GM18511 (cell line): ENCODE results near the gene PARP12.
"Not testable (repeated sequence)": the region's sequence is repeated elsewhere in the genome, so short reads cannot be mapped to it uniquely, and the experiment has no call there.

Source experiments
- ATAC-seq: cut with Tn5 transposase; IDR thresholded peaks from one replicate; pipeline ENCODE4 v1.9.1; 2021; ENCODE audit warnings: mild to moderate bottlenecking, moderate library complexity; ENCODE audit not compliant: unreplicated experiment

Gene PARP12, protein sequence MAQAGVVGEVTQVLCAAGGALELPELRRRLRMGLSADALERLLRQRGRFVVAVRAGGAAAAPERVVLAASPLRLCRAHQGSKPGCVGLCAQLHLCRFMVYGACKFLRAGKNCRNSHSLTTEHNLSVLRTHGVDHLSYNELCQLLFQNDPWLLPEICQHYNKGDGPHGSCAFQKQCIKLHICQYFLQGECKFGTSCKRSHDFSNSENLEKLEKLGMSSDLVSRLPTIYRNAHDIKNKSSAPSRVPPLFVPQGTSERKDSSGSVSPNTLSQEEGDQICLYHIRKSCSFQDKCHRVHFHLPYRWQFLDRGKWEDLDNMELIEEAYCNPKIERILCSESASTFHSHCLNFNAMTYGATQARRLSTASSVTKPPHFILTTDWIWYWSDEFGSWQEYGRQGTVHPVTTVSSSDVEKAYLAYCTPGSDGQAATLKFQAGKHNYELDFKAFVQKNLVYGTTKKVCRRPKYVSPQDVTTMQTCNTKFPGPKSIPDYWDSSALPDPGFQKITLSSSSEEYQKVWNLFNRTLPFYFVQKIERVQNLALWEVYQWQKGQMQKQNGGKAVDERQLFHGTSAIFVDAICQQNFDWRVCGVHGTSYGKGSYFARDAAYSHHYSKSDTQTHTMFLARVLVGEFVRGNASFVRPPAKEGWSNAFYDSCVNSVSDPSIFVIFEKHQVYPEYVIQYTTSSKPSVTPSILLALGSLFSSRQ

DNA sequence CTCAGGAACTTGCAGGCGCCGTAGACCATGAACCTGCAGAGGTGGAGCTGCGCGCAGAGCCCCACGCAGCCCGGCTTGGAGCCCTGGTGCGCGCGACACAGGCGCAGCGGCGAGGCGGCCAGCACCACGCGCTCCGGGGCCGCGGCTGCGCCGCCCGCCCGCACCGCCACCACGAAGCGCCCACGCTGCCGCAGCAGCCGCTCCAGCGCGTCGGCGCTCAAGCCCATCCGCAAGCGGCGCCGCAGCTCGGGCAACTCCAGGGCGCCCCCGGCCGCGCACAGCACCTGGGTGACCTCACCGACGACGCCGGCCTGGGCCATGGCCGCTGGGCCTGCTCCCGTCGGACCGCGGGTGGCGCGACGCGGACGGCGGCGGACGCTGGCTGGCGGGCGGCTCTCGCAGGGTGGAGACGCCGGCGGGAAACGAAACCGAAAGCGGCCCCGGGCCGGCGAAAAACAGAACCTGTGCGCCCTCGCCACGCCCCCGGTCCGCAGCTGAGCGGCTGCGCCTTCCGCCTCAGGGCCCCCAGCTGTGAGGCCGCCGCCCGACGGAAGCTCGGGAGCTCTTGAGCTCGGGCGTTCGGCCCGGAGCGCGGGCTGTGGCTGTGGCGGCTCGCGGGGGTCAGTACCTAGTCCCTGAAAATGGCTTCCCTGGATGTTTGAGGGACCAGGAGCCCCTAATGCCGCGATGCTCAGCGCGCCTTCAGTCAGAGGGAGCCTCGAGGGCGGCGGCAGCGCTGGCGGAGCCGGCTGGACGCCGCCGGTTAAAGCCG lies at the start of gene PARP12:
Gene PARP12, minus strand, starts transcription at position 424 of the 772 bp plus-strand sequence. Its CDS starts 104 bp downstream, at position 320.
- ATAC-seq, result peak; percentile 94

DNA sequence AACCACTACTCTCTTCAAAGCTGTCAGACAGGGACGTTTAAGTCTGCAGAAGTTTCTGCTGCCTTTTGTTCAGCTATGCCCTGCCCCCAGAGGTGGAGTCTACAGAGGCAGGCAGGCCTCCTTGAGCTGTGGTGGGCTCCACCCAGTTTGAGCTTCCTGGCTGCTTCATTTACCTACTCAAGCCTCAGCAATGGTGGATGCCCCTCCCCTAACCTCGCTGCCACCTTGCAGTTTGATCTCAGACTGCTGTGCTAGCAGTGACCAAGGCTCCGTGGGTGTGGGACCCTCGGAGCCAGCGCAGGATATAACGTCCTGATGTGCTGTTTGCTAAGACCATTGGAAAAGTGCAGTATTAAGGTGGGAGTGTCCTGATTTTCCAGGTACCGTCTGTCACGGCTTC lies 46.0 kb upstream of the PARP12 start:
- ATAC-seq, result not testable (repeated sequence)

DNA sequence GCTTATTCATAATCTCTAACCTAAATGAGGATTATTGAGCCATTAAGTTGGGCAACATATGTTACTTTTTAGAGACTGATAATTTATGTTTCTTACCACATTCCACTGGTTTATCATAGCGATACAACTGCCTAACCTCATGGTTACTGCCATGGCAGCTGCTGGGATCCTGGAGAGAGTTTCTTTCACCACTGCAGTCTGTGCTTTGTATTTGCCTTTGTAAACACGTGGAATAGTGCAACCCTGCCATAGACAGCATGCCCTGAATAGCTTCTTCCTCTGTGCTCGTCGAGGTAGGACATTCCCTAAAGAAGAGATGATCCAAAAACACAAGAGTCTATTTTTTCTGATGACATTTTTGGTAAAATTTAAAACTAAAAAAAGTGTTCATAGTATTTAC lies 33.7 kb upstream of the PARP12 start:
- ATAC-seq, result no peak

GRCh38 chr7:140093375-140093774 lies 30.6 kb upstream of the PARP12 start:
- no peak for ATAC-seq

DNA sequence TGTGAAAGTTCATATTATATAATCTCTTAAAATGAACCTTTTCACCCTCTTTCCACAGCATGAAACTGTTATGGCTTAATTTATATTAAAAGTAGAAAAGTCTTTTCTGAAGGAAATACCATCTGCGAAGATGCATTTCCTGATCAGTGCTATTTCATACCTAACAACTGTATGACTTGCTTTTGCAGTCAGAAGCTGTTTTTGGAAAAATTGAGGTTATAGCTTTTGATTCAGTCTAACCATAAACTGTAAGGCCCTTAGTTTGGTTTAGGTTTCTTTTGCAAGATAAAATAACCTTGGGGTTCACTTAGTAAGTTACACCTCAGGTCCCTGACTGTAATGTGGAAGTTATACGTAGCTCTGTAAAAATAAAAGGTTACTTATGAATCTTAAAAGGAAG lies 22.7 kb upstream of the PARP12 start:
- ATAC-seq, result no peak

GRCh38 chr7:140084972-140085371 lies 22.2 kb upstream of the PARP12 start:
- ATAC-seq, result peak; percentile 49

GRCh38 chr7:140084142-140084655 lies 21.4 kb upstream of the PARP12 start:
- ATAC-seq, result no peak

- no peak for ATAC-seq
These were observed 20.0 kb upstream of the PARP12 start for GRCh38 chr7:140082770-140083169.

- no peak for ATAC-seq
These were observed 19.1 kb upstream of the PARP12 start for GRCh38 chr7:140081774-140082425.

DNA sequence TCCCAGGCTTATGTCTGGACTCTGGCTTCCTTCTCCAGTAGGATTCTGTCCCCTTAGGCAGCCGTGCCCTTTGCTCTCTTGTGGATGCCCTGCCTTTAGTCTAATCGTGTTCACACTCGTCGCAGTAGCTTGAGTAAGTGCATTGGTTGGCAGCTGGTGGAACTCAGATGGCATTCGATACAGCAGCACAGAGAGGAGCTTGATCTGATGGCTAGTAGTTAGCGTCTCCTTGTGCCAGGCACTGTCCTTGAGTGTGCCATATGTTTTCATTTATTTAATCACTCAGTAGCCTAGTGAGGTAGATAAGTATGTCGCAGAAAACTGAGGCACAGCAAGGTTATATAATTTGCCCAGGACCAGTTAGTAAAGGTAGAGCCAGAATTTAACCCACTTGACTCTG lies 18.2 kb upstream of the PARP12 start:
- ATAC-seq, result no peak

GRCh38 chr7:140079121-140079536 lies 16.4 kb upstream of the PARP12 start:
- ATAC-seq, result no peak

DNA sequence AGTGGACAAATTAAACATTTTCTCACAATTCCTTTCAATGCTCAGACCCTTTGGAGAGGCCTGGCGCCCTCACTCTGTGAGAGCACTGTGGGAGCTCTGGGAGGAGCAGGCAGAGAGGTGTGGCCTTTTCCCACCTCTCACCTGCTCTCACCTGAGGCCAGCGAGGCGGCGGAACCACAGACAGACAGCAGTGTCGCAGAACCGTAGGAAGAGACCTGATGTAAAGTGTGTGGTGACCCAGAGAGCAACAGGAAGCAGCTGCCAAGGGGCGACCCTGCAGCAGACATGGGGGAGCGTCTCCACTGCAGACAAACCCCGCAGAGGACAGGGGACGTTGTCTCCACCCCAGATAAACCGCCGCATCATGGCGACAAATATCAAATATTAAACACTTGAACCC lies 15.6 kb upstream of the PARP12 start:
- ATAC-seq, result no peak

GRCh38 chr7:140074780-140075179 lies 12.0 kb upstream of the PARP12 start:
- no peak for ATAC-seq

DNA sequence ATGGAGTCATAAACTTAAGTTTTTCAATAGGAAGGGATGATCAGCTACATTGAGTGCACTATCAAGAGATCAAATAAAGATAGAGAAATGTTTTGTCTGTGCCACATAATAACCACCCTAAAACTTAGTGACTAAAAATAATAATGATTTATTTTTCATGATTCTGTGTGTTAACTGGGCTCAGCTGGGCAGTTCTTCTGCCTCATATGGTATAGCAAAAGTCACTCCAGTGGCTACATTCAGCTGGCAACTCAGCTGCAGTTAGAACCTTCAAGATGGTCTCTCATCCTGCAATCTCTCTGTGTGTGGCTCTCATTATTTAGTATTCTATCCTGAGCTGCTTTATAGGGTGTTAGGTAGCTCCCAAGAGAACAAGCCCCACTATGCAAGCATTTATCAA lies 7.8 kb upstream of the PARP12 start:
- ATAC-seq, result no peak

DNA sequence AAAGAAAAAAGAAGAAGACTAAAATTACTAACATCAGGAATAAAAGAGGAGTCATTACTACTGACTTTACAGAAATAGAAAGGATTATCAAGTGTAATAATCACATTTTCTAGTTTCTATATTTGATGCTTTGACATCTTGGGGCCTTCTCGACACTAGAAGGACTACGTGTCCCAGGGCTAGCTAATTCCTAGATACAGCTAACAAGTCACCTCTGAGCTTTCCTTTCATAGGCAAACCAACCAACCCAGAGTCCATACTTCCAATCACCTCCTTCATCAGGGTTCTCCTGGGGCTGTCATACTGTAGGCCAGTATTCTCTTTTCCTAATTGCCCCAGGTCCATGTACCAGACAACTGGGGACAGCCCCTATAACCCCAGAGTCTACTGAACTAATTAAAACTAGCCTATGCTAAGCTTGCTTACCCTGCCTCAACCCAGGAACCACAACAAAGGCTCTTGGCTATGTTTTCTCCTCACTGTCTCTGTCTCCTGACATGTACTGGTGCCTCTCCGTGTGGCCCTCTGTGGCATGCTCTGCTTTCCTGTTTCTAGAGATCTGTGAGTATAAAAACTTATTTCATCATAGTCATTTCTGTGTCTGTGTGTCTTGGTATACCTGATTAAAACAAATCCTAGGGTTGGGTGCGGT lies 6.7 kb upstream of the PARP12 start:
- ATAC-seq, result no peak

DNA sequence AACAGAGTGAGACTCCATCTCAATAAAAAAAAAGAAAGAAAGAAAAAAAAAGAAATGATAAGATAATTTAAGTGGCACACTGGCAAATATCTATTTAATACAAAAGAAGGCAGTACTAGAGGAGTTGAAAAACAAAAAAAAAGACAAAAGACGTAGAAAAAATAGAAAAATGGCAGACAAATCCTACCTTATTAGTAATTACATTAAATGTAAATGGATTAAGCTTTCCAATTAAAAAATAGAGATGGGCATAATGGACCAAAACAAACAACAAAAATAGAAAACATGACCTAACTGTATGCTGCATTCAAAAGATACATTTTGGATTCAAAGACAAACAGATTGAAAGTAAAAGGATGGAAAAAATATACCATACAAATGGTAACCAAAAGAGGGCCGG lies 5.3 kb upstream of the PARP12 start:
- ATAC-seq, result no peak

GRCh38 chr7:140067052-140067451 lies 4.3 kb upstream of the PARP12 start:
- ATAC-seq, result no peak

DNA sequence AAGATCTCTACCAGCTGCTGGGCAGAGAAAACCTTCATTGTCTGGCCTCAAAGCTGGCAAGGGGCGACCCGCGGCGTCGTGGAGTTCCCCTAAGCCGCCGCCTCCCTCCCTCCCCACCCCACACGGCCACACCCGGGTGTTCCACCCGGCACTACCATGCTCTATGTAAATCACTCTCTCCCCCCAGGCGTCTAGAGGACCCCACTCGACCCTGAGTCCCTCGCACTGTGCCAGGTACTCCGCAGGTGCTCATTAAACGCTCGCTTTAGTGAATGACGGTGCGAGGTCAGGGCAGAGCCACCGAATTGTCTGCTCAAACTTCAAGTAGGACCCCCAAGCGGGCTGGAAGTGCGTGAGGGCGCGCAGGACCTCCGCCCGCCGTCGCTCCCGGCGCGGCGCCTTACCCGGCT lies 628 bp downstream of the PARP12 start:
- ATAC-seq, result peak; percentile 36

DNA sequence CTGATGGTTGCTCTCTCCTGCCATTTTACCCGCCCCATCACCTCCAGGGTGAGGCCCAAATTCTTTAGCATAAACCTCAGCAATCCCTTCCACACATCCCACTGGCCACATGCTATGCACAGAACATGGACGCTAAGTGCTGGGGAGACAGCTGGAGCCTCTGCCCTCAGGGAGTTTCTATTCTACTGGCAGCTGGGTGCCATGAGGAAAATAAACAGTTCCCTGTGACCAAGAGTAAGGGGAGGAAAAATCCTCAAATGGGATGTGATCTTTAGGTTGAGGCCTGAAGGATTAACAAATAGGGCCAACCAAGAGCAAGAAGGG lies 1.2 kb downstream of the PARP12 start:
- no peak for ATAC-seq

DNA sequence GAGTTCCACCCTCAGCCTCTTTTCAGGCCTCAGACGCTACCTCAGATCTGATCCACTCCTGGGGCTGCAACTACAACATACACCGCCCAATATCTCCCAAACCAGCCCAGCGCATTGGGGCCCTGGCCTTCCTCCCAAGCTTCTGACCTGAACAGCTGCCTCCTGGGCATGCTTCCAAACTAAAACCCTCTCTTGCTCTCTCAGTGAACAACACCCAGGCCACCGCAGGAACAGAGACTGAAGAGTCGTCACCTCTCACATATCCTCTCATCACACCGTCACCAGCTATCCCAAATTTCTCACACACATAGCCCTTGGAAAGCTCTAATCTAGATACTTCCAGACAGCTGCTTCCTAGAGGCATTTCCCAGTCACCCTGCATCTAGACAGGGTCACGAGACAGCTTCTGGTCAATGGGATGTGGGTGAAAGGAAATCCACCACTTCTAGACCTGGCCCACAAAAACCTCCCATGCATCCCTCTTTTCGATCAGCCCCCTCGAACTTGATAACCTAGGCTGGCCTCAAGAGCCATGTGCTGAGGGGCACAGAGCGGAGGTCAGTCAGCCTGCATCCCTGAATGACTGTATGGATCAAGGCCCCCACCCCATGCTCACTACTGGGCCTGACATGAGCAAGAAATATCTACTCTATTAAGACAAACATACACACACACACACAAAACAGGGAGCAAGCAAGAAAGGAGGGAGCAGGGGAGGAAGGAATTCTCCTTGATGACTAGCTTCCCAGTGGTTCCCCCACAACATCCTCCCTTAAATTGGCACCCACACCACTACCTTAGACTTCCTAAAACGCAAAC lies 1.8 kb downstream of the PARP12 start:
- ATAC-seq, result no peak
